Melanocyte of skin (primary cell): ENCODE data around the gene AASDH. TPM values are rescaled to one million over a fixed set of nuclear protein-coding genes. Genes with fewer than 3 reads are reported as not detected.

ENCODE experiments used
- small RNA-seq, 2 donors: library from RNA; depleted of rRNA; stranded (forward); fragments of <200 nt; gene quantifications; one replicate each; pipeline ENCODE3, GENCODE V24; 2012
- total RNA-seq, 2 donors: library from RNA; depleted of rRNA; stranded (reverse); fragments of >200 nt; gene quantifications; 2 replicates each; pipeline ENCODE4 v1.2.3, GENCODE V29; 2012

The AASDH gene
- 10 to 100 TPM; 13.0 to 13.1 TPM for total RNA-seq

GRCh38 chr4:56387023-56388001 lies at the start of gene AASDH:
Gene AASDH (minus strand): TSS chr4:56387491. CDS start chr4:56384299, 3,192 bp downstream.

GRCh38 chr4:56435140-56435926 lies 48.0 kb upstream of the AASDH start, which contains the start of gene PPAT:
Gene PPAT (minus strand): TSS chr4:56435615. CDS start chr4:56435477, 138 bp downstream.

Small RNAs within 50 kb of the gene (small RNA-seq; reads per million reads assigned to genes)
- 0 reads per million in 2 donors for gene RNU6-197P

Other genes with a start within 250 kb of the AASDH start
- gene PPAT, start 48.1 kb upstream of the AASDH start, total RNA-seq: 10 to 100 TPM; 13.8 to 29.3 TPM
- gene PAICS, start 48.8 kb upstream of the AASDH start, total RNA-seq: 10 to 100 TPM; 39.6 to 89.9 TPM
- gene SRP72, start 80.1 kb upstream of the AASDH start, total RNA-seq: 10 to 100 TPM; 47.1 to 66.9 TPM
- gene ARL9, start 118.3 kb upstream of the AASDH start, total RNA-seq: 1 to 10 TPM in 1 of 2 donors, under 1 TPM in 1; 0.33 to 2.4 TPM